SK-N-MC (cell line): ENCODE measurements around the gene COQ3.

Source experiments
- EZH2 ChIP-seq: fragments of 200-600 bp; sonication (generic); IDR thresholded peaks from one replicate; pipeline ENCODE4 v1.6.1; 2017; ENCODE audit warnings: antibody characterized with exemption
- FOXP2 ChIP-seq: optimal IDR thresholded peaks from 2 replicates; pipeline ENCODE3; 2011; ENCODE audit warnings: mild to moderate bottlenecking, moderate library complexity; ENCODE audit not compliant: insufficient read depth; ENCODE audit errors: extremely low read length, control extremely low read depth
- POLR2AphosphoS5 ChIP-seq: IDR thresholded peaks from 2 replicates; pipeline ENCODE4 v1.6.1; 2012; ENCODE audit warnings: mild to moderate bottlenecking, low read depth, low read length, borderline replicate concordance

- no peak for TF ChIP-seq POLR2AphosphoS5
- TF ChIP-seq EZH2: no peak
- TF ChIP-seq FOXP2: no peak
Observed at GRCh38 chr6:99346595-99346994, 47.4 kb downstream of the COQ3 start.
